K562 (cell line): ENCODE data around the gene ZNF326. TPM values are rescaled to one million over a fixed set of nuclear protein-coding genes. Genes with fewer than 3 reads are reported as not detected.
A peak's percentile ranks its signal among the peaks of the same experiment; 100 is the strongest.

Experiments
- BRF1 ChIP-seq: IDR thresholded peaks from 3 replicates; pipeline ENCODE4 v1.6.1; 2011; ENCODE audit warnings: borderline replicate concordance, mild to moderate bottlenecking; ENCODE audit not compliant: insufficient read length; ENCODE audit errors: extremely low read depth
- KDM1A ChIP-seq, 2 experiments: fragments of 450-650 bp; IDR thresholded peaks; 2 replicates each; pipeline ENCODE4 v1.6.1; 2016; ENCODE audit warnings: mild to moderate bottlenecking in 2 of 2
- NR2C1 ChIP-seq, 2 experiments: fragments of 450-650 bp; IDR thresholded peaks; 2 replicates each; pipeline ENCODE4 v1.6.1; 2017; ENCODE audit warnings: mild to moderate bottlenecking in 2 of 2, antibody characterized with exemption in 1 of 2, inconsistent platforms in 1 of 2, missing compliant biosample characterization in 1 of 2, missing genetic modification characterization in 1 of 2
- PCBP1 ChIP-seq: fragments of 200-400 bp; formaldehyde crosslinking; IDR thresholded peaks from 2 replicates; pipeline ENCODE4 v1.6.1; 2018; ENCODE audit warnings: mild to moderate bottlenecking, low read depth, low read length; ENCODE audit not compliant: poor library complexity, severe bottlenecking
- RBBP5 ChIP-seq: fragments of 200-600 bp; sonication (generic); IDR thresholded peaks from 2 replicates; pipeline ENCODE4 v1.6.1; 2012; ENCODE audit warnings: borderline replicate concordance, mild to moderate bottlenecking, low read length, control low read depth, inconsistent platforms; ENCODE audit not compliant: insufficient read depth, poor library complexity, severe bottlenecking
- RFX1 ChIP-seq: fragments of 450-650 bp; IDR thresholded peaks from 2 replicates; pipeline ENCODE4 v1.6.1; 2016; ENCODE audit warnings: mild to moderate bottlenecking, moderate library complexity
- SRSF3 ChIP-seq: fragments of 200-400 bp; formaldehyde crosslinking; IDR thresholded peaks from 2 replicates; pipeline ENCODE4 v1.6.1; 2016; ENCODE audit warnings: mild to moderate bottlenecking, low read length, moderate library complexity; ENCODE audit not compliant: insufficient read depth
- VEZF1 ChIP-seq: fragments of 200-800 bp; sonication (Bioruptor generic); IDR thresholded peaks from 2 replicates; pipeline ENCODE4 v1.6.1; 2017; ENCODE audit warnings: missing genetic modification characterization, missing compliant biosample characterization
- ZBTB33 ChIP-seq: sonication (generic); formaldehyde crosslinking; IDR thresholded peaks from 2 replicates; pipeline ENCODE4 v1.8.1; 2023; ENCODE audit warnings: mild to moderate bottlenecking, missing genetic modification reagents
- ZEB2 ChIP-seq: fragments of 450-650 bp; IDR thresholded peaks from 2 replicates; pipeline ENCODE4 v1.6.1; 2016
- ZNF133 ChIP-seq: fragments of 250-450 bp; sonication (Bioruptor Pico); IDR thresholded peaks from 2 replicates; pipeline ENCODE4 v1.4.0; 2020; ENCODE audit warnings: mild to moderate bottlenecking
- ZNF24 ChIP-seq: fragments of 450-650 bp; IDR thresholded peaks from 2 replicates; pipeline ENCODE4 v1.6.1; 2016
- ZNF785 ChIP-seq: fragments of 250-450 bp; sonication (Bioruptor Pico); IDR thresholded peaks from 2 replicates; pipeline ENCODE4 v1.4.0; 2020; ENCODE audit warnings: mild to moderate bottlenecking
- polyA plus RNA-seq, 8 experiments: library from polyadenylated mRNA; depleted of rRNA in 4 of 8; stranded (reverse) in 5 of 8; unstranded in 3 of 8; fragments of >200 nt; fragmentation: Nextera tagmentation in 2 of 8; fragmentation: Illumina TruSeq in 1 of 8; extraction: Ambion mirVana in 2 of 8; extraction: Trizol in 1 of 8; gene quantifications; 2 replicates each; pipeline versions ENCODE4 v1.2.1 to v1.2.3, GENCODE V29; 2011 to 2014; ENCODE audit warnings: inconsistent platforms in 1 of 8, missing spikeins in 1 of 8
- total RNA-seq, 7 experiments: library from RNA; depleted of rRNA in 6 of 7; stranded (reverse); fragments of >200 nt in 6 of 7; fragmentation: Illumina TruSeq in 2 of 7; extraction: Trizol in 2 of 7; gene quantifications; 2 replicates each; pipeline versions ENCODE4 v1.2.1 to v1.2.3, GENCODE V29; 2011 to 2021; ENCODE audit warnings: low replicate concordance in 1 of 7
- TF ChIP-seq, protein P1 (sequence below): fragments of 450-650 bp; IDR thresholded peaks from 2 replicates; pipeline ENCODE4 v1.7.1; 2018; ENCODE audit warnings: mild to moderate bottlenecking, low read depth; ENCODE audit not compliant: partially characterized antibody
- TF ChIP-seq, protein P2 (sequence below): fragments of 250-450 bp; sonication (Bioruptor Pico); IDR thresholded peaks from 2 replicates; pipeline ENCODE4 v1.8.0; 2022; ENCODE audit warnings: inconsistent platforms, mild to moderate bottlenecking, moderate library complexity, borderline replicate concordance
- TF ChIP-seq, protein P3 (sequence below): sonication (generic); IDR thresholded peaks from 2 replicates; pipeline ENCODE4 v1.6.1; 2016

ZNF326 gene
- total and polyA plus RNA-seq, 9 of the 15 experiments (the other 6 are each of a cell fraction or from before 2014, with no cell fraction given) = 7.2 to 33.2 (median 20.1) TPM

DNA sequence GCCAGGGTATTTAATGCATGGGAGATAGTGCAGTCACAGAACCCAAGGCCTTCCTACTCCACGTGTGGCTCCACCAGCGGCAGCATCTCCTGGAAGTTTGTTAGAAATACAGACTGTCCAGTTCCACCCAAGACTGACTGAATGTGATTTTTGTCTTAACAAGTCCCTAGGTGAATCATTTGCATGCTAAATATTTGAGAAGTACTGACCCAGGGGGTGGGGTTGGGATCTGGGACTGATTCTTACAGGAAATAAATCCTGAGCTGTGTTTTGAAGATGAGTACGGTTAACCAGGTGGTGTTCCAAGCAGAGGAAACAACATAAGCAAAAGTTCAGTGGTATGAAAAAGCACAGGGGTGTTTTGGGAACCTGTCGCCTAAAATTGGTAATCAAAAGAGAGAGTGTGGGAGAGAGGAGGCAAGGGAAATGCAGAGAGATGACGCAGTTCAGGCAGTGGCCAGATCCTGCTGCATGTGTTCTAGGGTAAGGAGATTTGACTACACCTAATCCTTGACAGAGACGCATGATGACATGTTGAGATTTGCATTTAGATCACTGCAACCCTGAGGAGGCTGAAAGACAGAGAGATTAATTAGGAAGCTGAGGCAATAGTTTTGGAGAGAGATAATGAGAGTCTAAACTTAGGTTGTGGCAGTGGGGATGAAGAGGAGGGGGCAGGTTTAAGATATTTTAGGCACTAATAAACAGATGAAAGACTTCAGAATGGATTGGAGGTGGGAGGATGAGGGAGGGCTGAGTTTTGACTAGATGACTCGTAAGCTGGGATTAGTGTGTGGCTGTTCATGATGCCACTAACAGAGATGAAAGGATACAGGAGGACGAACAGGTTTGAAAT lies 3.7 kb upstream of the ZNF326 start (continued):
- TF ChIP-seq, protein P1, sequence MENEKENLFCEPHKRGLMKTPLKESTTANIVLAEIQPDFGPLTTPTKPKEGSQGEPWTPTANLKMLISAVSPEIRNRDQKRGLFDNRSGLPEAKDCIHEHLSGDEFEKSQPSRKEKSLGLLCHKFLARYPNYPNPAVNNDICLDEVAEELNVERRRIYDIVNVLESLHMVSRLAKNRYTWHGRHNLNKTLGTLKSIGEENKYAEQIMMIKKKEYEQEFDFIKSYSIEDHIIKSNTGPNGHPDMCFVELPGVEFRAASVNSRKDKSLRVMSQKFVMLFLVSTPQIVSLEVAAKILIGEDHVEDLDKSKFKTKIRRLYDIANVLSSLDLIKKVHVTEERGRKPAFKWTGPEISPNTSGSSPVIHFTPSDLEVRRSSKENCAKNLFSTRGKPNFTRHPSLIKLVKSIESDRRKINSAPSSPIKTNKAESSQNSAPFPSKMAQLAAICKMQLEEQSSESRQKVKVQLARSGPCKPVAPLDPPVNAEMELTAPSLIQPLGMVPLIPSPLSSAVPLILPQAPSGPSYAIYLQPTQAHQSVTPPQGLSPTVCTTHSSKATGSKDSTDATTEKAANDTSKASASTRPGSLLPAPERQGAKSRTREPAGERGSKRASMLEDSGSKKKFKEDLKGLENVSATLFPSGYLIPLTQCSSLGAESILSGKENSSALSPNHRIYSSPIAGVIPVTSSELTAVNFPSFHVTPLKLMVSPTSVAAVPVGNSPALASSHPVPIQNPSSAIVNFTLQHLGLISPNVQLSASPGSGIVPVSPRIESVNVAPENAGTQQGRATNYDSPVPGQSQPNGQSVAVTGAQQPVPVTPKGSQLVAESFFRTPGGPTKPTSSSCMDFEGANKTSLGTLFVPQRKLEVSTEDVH = no peak
- no peak for TF ChIP-seq ZNF133 (CRISPR knock-in tag)
- TF ChIP-seq, protein P2, sequence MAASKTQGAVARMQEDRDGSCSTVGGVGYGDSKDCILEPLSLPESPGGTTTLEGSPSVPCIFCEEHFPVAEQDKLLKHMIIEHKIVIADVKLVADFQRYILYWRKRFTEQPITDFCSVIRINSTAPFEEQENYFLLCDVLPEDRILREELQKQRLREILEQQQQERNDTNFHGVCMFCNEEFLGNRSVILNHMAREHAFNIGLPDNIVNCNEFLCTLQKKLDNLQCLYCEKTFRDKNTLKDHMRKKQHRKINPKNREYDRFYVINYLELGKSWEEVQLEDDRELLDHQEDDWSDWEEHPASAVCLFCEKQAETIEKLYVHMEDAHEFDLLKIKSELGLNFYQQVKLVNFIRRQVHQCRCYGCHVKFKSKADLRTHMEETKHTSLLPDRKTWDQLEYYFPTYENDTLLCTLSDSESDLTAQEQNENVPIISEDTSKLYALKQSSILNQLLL (CRISPR knock-in tag) = no peak
- no peak for TF ChIP-seq ZNF785 (CRISPR knock-in tag)
- TF ChIP-seq ZEB2 = 0 out of 2 replicates have a peak, but pooled peaks have one; percentile 22
- TF ChIP-seq PCBP1 = no peak
- no peak for TF ChIP-seq RBBP5
- no peak for TF ChIP-seq BRF1
- no peak for TF ChIP-seq VEZF1 (CRISPR knock-in tag)
- no peak for TF ChIP-seq ZBTB33
- peak; percentile 90 to 93 for TF ChIP-seq KDM1A (IDR thresholded peaks at IDR 0.05)
- TF ChIP-seq ZNF24 = no peak
- no peak for TF ChIP-seq NR2C1 (IDR thresholded peaks at IDR 0.05)
- no peak for TF ChIP-seq NR2C1 (tag; IDR thresholded peaks at IDR 0.05)
- TF ChIP-seq, protein P3, sequence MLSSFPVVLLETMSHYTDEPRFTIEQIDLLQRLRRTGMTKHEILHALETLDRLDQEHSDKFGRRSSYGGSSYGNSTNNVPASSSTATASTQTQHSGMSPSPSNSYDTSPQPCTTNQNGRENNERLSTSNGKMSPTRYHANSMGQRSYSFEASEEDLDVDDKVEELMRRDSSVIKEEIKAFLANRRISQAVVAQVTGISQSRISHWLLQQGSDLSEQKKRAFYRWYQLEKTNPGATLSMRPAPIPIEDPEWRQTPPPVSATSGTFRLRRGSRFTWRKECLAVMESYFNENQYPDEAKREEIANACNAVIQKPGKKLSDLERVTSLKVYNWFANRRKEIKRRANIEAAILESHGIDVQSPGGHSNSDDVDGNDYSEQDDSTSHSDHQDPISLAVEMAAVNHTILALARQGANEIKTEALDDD = peak; percentile 51
- TF ChIP-seq SRSF3 = no peak
- TF ChIP-seq RFX1 = no peak
